ENCODE results near the gene ZHX3. TPM values are rescaled to one million over a fixed set of nuclear protein-coding genes. Genes with fewer than 3 reads are reported as not detected.

ZHX3 gene
- total and polyA plus RNA-seq, 2 of the 4 experiments (the other 2 are of a cell fraction): 25.0 to 28.0 TPM

DNA sequence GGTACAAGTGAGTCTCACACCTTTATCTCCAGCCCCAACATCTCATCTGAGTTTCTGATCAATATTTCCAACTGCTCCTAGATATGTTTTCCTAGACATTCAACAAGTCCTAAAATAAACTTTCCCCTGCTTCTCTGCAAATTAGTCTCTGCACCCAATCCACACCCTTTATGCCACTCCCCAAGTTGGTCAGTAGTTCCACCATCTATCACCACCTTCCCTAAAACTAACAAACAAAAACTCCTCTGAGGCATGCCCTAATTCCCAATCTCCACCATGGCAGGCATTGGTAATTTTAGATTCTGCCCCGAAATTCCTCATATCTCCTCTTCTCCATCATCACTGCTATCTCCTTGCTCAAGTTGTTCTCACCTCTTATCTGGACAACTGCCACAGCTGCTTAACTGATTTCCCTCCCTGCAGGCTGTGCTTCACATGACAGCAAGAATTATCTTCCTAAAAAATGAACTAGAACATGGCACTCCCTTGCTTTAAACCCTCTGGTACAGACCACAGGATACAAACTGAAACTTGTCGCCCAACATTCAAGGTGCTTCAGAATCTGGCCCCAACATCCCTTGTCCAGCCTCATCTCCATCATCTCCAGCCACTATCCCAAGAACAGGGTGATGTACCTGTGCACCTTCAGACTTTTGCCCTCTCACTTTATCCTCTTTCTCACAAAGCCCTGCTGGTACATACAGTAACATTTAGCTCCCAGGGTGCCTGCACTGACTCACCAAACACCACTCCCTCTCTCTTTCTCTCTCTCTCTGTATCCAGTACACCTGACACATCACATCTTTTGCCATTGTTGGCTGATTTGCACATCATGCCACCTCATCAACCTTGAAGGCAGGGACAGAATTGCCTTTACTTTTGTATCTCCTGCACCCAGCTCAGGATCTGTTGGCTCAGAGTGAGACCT, 55.5 kb downstream of the ZHX3 start (continued):
- no peak for TF ChIP-seq CHD1 (IDR thresholded peaks at IDR 0.05; ENCODE audit: low read depth, low read length)

DNA sequence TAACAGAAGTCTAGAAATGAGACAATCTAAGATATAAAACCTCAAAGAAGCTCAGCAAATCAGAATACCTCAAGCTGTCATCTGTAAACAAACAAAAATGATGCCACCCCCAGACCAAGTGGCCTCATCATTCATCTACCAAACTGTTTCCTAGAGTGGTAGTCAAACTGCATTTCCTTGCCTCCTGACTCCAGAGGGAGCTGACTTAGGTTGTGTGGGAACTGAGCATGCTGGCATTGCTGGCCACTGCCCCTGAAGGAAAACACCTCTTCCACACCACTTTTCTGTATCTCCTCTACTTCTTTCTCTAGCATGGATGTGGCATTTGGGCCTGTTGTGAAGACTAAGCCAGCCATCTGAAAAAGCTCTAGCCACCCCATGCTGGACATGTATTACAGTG, 56.3 kb downstream of the ZHX3 start:
- Histone ChIP-seq H2BK20ac (ENCODE audit: low read depth, low read length) (no peak overlapping the region), H3K14ac (replicated peaks; ENCODE audit: low read depth, low read length) (no peak overlapping the region), H3K4me3 (ENCODE audit: insufficient read depth, low read depth, low read length) (no peak overlapping the region), H3K56ac (ENCODE audit: extremely low read depth, insufficient read depth, low read length) (no peak overlapping the region), H2BK15ac (ENCODE audit: low read depth, low read length) (no peak overlapping the region), H2AK9ac (replicated peaks; ENCODE audit: low read depth, low read length, poor library complexity) (no peak overlapping the region), H4K91ac (ENCODE audit: insufficient read depth, low read depth, low read length) (no peak overlapping the region), H3K18ac (ENCODE audit: low read depth, low read length) (no peak overlapping the region), H2AK5ac (ENCODE audit: low read depth, low read length) (no peak overlapping the region), H4K5ac (ENCODE audit: low read depth, low read length) (no peak overlapping the region), H2BK5ac (ENCODE audit: low read depth, low read length, poor library complexity, severe bottlenecking) (no peak overlapping the region), H3K9me1 (ENCODE audit: insufficient read depth, low read length) (peaks cover 8% of the 10 kb centered on the region), H3K4me2 (ENCODE audit: low read depth, low read length) (no peak overlapping the region), H2BK120ac (ENCODE audit: low read depth, low read length) (no peak overlapping the region), H2AFZ (replicated peaks; ENCODE audit: low read length, poor library complexity) (no peak overlapping the region), H3K9ac (ENCODE audit: low read depth, low read length) (no peak overlapping the region), H3K4me1 (ENCODE audit: control insufficient read depth, insufficient read depth, low read length) (peaks cover 3% of the 10 kb centered on the region; the same call in 1 of the 2 replicates), H3K27ac (ENCODE audit: insufficient read depth, low read length) (no peak overlapping the region), H3K23ac (ENCODE audit: low read depth, low read length) (peak overlapping the region; percentile 66; the same call in 1 of the 2 replicates), H4K8ac (ENCODE audit: low read depth in 2 of 2, low read length in 2 of 2) (no peak overlapping the region), H4K20me1 (ENCODE audit: insufficient read depth, low read length) (peaks cover 12% of the 10 kb centered on the region), H3K27me3 (ENCODE audit: control insufficient read depth, insufficient read depth, low read length) (no peaks in the 10 kb centered on the region), H3K9me3 (ENCODE audit: control insufficient read depth, insufficient read depth, low read length) (no peaks in the 10 kb centered on the region), H3K36me3 (ENCODE audit: control insufficient read depth, insufficient read depth, low read length) (no peaks in the 10 kb centered on the region), H3K79me1 (ENCODE audit: low read depth in 1 of 2, low read length in 2 of 2) (peaks cover 33 to 46% of the 10 kb centered on the region in 2 experiments), H3K4ac (ENCODE audit: low read depth, low read length) (no peak overlapping the region)
- DNase-seq (no peak), ATAC-seq (ENCODE audit: low read depth) (peak; percentile 32)
- intact Hi-C loops (cut with micrococcal nuclease) (no loop called here), dilution Hi-C loops (cut with HindIII; ENCODE audit: low sequenced_read_pairs, unreplicated experiment) (no loop called here), in situ Hi-C loops (cut with MboI; ENCODE audit: low sequenced_read_pairs) (no loop called here)
- CTCF ChIA-PET: no interaction called here
- BruUV-seq (replicated peaks): no TSS peak
- POLR2A ChIA-PET (ENCODE audit: unreplicated experiment): no interaction called here
- TF ChIP-seq MAZ (IDR thresholded peaks at IDR 0.05; ENCODE audit: borderline replicate concordance, low read depth, low read length) (no peak), CHD1 (IDR thresholded peaks at IDR 0.05; ENCODE audit: low read depth, low read length) (no peak), POLR2A (IDR thresholded peaks at IDR 0.05; ENCODE audit: low read depth, low read length) (no peak), MAFK (IDR thresholded peaks at IDR 0.05; ENCODE audit: low read depth, low read length) (no peak), MXI1 (IDR thresholded peaks at IDR 0.05; ENCODE audit: borderline replicate concordance, low read depth, low read length) (no peak), RFX5 (IDR thresholded peaks at IDR 0.05; ENCODE audit: low read depth, low read length) (no peak), FOS (IDR thresholded peaks at IDR 0.05; ENCODE audit: low read depth, low read length) (no peak), BHLHE40 (IDR thresholded peaks at IDR 0.05; ENCODE audit: low read depth, low read length) (no peak), NFE2L2 (IDR thresholded peaks at IDR 0.05; ENCODE audit: low read depth, low read length) (no peak), RAD21 (IDR thresholded peaks at IDR 0.05; ENCODE audit: low read length) (no peak), CEBPB (IDR thresholded peaks at IDR 0.05; ENCODE audit: low read depth, low read length) (no peak), RCOR1 (IDR thresholded peaks at IDR 0.05; ENCODE audit: insufficient replicate concordance, low read length) (no peak), SMC3 (IDR thresholded peaks at IDR 0.05; ENCODE audit: low read depth, low read length) (no peak)
- TF ChIP-seq, protein P1, sequence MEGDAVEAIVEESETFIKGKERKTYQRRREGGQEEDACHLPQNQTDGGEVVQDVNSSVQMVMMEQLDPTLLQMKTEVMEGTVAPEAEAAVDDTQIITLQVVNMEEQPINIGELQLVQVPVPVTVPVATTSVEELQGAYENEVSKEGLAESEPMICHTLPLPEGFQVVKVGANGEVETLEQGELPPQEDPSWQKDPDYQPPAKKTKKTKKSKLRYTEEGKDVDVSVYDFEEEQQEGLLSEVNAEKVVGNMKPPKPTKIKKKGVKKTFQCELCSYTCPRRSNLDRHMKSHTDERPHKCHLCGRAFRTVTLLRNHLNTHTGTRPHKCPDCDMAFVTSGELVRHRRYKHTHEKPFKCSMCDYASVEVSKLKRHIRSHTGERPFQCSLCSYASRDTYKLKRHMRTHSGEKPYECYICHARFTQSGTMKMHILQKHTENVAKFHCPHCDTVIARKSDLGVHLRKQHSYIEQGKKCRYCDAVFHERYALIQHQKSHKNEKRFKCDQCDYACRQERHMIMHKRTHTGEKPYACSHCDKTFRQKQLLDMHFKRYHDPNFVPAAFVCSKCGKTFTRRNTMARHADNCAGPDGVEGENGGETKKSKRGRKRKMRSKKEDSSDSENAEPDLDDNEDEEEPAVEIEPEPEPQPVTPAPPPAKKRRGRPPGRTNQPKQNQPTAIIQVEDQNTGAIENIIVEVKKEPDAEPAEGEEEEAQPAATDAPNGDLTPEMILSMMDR (conservative IDR thresholded peaks at IDR 0.05; ENCODE audit: low read depth, low read length): no peak
- TF ChIP-seq, protein P2, sequence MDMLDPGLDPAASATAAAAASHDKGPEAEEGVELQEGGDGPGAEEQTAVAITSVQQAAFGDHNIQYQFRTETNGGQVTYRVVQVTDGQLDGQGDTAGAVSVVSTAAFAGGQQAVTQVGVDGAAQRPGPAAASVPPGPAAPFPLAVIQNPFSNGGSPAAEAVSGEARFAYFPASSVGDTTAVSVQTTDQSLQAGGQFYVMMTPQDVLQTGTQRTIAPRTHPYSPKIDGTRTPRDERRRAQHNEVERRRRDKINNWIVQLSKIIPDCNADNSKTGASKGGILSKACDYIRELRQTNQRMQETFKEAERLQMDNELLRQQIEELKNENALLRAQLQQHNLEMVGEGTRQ (IDR thresholded peaks at IDR 0.05; ENCODE audit: low read depth, low read length): no peak
